GM03348 (cell line): ENCODE results near the gene FYB2.
A peak's percentile ranks its signal among the peaks of the same experiment; 100 is the strongest.

Experiments used
- DNase-seq: peaks from one replicate; pipeline ENCODE4 v3.0.0; 2012; ENCODE audit warnings: low spot score

Gene FYB2

GRCh38 chr1:56819387-56819899, at the start of gene FYB2:
FYB2 (minus strand) TSS chr1:56819404; CDS start chr1:56819290, 114 bp downstream.
- DNase-seq, result no peak

GRCh38 chr1:56868761-56869160, 49.6 kb upstream of the FYB2 start:
- peak; percentile 28 for DNase-seq

GRCh38 chr1:56867491-56867890, 48.3 kb upstream of the FYB2 start:
- no peak for DNase-seq

GRCh38 chr1:56866656-56867055, 47.5 kb upstream of the FYB2 start:
- peak; percentile 73 for DNase-seq

- DNase-seq, result no peak
Observed at GRCh38 chr1:56864430-56864829, 45.2 kb upstream of the FYB2 start.

GRCh38 chr1:56863265-56863992, 44.2 kb upstream of the FYB2 start:
- no peak for DNase-seq

GRCh38 chr1:56859287-56859686, 40.1 kb upstream of the FYB2 start:
- no peak for DNase-seq

- no peak for DNase-seq
Observed at GRCh38 chr1:56856186-56856585, 37.0 kb upstream of the FYB2 start.

GRCh38 chr1:56855190-56855589, 36.0 kb upstream of the FYB2 start:
- no peak for DNase-seq

GRCh38 chr1:56854521-56855099, 35.4 kb upstream of the FYB2 start, which contains the start of gene C8A:
C8A (plus strand) TSS chr1:56854797; CDS start chr1:56854902, 105 bp downstream.
- DNase-seq, result no peak

- DNase-seq, result no peak
Observed at GRCh38 chr1:56852476-56852875, 33.3 kb upstream of the FYB2 start.

GRCh38 chr1:56850922-56851321, 31.7 kb upstream of the FYB2 start:
- DNase-seq, result no peak

GRCh38 chr1:56850411-56850810, 31.2 kb upstream of the FYB2 start:
- no peak for DNase-seq

- DNase-seq, result no peak
Observed at GRCh38 chr1:56849750-56850149, 30.5 kb upstream of the FYB2 start.

GRCh38 chr1:56845343-56845742, 26.1 kb upstream of the FYB2 start:
- DNase-seq, result no peak

GRCh38 chr1:56844545-56845136, 25.4 kb upstream of the FYB2 start:
- DNase-seq, result no peak

- DNase-seq, result no peak
Observed at GRCh38 chr1:56843544-56843943, 24.3 kb upstream of the FYB2 start.

- no peak for DNase-seq
Observed at GRCh38 chr1:56838759-56839158, 19.6 kb upstream of the FYB2 start.

GRCh38 chr1:56837244-56837939, 18.2 kb upstream of the FYB2 start:
- no peak for DNase-seq

- DNase-seq, result no peak
Observed at GRCh38 chr1:56836359-56836758, 17.2 kb upstream of the FYB2 start.

- DNase-seq, result no peak
Observed at GRCh38 chr1:56835657-56836056, 16.5 kb upstream of the FYB2 start.

GRCh38 chr1:56834137-56834900, 15.1 kb upstream of the FYB2 start:
- DNase-seq, result no peak
